ENCODE results near the gene CDX1.
A peak's percentile ranks its signal among the peaks of the same experiment; 100 is the strongest.
"Not testable (repeated sequence)": the region's sequence is repeated elsewhere in the genome, so short reads cannot be mapped to it uniquely, and the experiment has no call there.

CDX1 gene

DNA sequence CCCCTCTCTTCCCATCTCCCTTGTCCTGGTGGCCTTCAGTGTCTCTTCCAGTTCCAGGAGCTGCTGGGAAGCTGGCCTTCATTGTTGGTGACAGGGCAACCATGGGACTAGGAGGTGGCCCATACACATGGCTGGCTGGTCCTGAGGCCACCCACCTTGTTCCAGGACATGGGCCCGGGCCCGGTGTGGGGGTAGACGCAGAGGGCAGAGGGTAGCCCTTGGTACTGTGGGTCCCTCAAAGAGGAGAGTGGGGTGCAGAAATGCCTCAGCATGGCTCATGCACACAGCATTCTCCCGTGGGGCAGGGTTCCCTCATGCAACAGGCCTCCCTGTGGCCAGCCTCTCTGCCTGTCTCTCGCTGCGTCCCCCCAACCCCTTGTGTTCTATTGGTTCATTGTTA is 44.1 kb downstream of the CDX1 start:
- no peak for DNase-seq

DNA sequence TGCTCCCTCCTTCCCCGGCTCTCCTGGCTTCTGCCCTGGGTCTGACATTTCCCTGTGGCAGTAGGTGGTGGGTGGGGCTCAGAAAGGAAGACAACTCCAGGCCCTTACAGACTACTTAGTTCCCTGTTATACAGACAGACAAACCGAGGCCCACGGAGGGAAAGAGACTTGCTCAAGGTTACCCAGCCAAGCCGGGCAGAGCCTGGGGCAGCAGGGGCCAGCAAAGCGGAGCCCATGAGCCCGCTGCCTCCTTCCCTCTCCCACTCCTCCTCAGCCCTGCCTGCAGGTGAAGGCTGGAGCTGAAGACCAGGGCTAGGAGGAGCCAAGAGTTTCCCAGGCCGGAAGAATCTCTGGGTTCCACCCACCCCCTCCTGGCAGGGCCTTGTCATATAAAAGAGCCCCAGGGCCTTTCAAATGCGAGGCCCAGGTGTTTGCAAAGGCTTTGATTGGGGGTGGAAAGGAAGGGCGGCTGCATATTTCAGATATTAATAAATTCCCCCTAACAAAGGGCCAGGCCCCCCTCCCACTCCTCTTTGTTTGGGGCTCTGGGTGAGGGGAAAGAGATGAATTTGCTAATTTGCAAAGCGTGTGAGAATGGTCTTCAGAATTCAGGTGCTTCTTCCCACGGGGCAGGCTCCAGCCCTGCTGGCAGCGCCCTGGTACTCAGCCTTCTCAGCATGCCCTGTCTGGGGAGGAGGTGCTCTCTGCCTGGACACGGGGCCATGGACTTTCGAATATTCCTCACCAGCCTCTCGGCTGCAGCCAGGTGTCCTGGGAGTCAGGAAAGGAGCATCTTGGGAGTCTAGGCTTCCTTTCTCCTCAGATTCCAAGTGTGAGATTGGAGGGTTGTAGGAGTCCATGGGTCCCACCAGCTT is 44.8 kb downstream of the CDX1 start:
- DNase-seq: no peak

DNA sequence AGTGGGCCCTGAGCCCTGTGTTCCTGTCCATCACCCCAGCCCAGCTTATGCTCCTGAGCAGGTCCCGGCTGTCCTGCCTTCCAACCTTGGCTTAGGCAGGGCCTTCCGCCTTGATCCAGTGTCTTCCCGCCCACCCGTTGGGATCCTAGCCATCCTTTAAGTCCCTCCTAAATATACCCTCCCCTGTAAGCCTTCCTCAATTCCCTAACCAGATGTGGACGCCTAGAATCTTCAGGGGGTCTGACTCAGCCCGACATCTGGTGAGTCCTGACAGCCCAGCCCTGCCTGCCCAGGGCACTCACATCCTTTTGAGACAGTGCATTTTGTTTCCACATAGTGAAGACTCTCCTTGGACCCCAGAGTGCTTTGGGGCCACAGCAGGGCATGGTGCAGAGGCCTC is 47.0 kb downstream of the CDX1 start:
- DNase-seq: no peak

DNA sequence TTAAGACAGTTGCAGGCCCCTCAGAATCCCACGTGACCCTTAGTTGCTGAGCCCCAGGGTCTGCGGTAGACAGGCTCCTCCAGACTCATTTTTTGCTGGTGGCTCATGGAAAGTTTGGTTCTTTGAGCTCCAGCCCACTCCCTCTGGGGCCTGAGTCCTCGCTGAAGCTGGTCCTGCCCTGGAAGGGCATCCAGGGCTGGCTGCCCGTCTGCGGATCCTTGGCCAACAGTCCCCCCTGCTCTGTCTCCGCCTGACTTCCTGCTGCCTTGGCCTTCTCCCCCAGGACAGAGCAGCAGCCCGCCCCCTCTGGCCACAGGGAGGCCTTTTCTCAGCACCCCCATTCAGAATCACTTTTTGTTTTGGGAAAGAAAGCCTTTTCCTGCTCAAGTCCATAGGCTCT is 47.7 kb downstream of the CDX1 start:
- no peak for DNase-seq

DNA sequence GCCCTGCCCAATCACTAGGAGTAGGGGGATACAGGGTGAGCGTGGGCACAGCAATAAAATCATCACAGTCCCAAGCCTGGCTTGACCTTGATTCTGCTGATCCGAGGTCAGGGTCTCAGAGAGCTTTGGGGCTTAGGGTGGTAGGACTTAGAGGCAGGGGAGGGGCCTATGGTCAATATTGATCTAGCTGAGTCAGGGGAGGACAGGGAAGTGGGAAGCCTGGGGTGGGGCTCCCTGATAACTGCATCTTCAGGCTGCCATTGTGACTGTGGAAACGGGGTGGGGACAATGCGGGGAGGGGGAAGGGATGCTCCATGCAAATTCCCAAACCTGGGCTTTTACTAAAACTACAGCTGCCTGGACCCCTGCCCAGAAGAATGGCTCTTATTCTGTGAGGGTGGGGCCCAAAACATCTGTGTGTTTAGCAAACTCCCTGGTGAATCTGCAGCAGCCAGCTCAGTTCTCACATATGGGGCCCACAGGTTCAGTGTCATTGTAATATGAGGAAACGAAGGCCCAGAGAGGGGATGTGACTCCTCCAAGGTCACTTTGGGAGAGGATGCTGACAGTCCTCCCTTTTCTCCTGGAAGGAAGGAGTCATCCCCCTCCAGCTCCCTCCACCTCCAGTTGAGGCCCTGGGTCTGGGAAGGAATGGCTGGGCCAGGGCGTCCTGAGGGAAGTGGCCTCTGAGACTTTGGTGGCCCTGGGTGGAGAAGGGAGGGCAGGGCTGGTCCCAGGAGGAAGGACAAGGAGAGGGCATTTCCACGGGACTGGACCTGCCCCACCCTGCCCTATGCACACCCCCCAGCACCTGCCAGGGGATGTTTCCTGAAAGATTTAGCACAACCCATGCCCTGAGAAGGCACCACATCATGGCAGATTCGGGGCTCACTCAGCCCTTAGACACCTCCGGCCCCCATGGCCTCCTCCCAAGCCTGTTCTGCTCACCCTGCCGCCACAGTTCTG is 49.7 kb downstream of the CDX1 start:
- no peak for DNase-seq

DNA sequence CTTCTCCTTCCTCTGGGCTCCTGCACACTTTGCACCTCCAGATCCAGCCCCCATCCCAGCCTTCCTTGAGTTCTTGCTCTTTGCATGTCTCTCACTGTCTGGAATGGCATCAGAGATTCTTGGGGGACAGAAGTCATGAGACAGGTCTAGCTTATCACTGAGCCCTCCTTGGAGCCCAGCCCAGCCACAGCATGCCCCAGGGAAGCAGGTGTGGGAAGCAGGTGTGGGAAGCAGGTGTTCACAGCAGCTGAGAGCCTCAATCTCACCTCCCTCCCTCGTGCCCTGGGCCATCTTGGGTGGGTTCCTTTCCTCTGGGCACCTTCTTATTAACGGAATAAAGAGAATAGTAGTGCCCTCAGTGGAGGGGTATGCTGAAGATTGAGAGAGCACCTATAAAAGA is 50.5 kb downstream of the CDX1 start:
- no peak for DNase-seq

DNA sequence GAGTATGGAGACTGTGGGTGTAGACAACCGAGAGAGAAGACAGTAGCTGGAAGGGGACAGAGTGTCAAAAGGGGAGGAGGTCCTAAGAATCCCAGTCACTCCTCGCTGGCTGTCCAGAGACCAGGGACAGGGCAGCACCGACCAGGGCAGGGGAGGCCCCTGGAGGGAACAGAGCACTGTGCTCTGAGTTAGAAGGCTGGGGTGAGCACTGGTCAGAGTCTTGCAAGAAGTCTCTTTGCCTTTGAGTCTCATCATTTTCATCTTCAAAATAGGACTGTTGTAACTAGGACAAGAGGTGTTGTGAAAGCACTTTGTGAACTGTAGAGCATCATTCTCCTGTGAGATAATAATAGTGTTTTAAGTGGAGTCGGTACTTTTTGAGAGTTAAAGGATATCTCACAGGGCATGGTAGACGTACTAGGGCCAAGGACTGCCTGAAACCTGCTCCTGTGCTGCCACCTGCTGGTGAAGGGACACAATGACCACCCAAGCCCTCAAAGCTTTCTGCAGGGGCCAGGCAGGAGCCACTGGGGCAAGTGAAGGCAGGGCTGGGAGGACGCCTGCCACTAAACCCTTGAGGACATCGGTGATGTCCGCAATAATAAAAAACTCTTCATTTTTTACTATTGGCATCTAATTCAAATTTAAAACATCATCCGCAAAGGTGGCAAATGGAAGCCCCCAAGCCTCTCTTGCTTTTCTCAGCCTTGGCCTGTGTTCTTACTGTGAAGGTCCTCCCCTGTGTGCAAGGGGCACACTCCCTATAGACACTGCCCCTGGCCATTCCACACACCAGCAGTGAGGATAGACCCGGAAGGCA is 51.5 kb downstream of the CDX1 start:
- DNase-seq: peak; percentile 87

DNA sequence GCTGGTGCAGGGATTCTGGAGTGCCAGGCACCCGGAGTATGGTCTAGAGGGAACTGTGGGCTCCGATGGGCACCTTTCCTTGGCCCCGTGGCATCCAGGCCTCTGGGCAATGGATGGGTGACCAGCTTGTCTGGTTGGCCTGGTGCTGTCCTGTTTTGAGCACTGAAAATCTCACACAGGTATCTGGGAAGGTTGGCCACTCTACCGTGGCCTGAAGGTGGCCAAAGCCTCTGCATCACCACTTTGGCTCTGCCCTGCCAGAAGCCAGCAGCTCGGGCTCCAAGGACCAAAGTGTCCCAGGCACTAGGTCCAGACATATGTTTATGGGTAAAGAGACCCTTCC is 52.1 kb downstream of the CDX1 start:
- DNase-seq: no peak

DNA sequence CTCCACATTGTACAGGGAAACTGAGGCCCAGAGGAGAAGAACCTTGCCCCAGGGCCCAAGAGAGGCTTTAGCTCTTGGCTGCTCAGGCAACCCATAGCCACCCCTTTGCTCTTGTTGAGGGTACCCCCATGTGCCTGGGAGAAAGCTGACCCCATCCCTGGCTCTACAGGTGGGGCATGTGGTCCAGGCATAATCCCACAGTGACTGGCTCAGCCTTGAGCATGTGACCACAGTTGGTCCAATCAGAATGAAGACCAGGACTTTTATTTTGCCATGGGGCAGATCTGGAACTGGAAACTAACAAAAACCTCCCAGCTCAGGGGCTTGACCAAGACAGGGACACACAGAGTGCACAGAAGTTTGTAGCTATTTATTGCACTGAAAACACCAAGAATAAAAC is 52.6 kb downstream of the CDX1 start:
- DNase-seq: no peak

DNA sequence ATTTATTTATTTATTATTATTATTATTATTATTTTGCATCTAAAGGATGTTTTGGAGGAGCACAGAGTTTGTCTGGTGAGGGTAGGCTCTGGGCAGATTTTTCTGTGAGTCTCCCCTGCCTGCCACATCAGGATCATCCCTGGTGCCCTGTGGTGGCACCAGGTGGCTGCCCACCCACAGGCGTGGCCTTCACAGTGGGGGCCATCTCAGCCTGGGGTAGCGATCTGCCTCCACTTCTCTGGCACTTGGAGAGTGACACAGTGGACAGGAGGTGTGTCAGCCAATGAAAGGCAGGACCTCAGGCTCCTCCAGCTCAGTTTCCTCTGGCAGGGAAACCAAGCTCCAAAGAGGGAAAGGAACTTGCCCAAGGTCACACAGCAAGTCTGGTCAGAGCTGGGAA is 53.3 kb downstream of the CDX1 start:
- no peak for DNase-seq

DNA sequence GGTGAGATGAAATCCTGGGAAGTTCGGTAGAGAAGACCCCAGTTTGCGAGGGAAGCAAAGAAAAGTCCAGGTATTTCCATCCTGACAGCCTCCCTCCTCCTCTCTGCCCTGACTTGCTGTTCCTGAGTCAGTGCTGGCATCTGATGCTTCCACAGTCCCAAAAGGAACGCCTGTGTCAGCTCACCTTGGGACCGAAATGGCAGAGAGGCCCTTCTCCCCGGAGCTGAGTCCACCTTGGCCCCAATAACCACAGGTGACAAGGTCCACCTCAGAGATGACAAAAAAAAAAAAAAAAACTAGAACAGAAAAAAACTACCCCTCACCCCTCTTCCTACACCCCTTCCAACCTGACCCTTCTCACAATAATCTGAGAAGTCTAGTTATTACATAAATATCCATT is 54.9 kb downstream of the CDX1 start:
- no peak for DNase-seq

DNA sequence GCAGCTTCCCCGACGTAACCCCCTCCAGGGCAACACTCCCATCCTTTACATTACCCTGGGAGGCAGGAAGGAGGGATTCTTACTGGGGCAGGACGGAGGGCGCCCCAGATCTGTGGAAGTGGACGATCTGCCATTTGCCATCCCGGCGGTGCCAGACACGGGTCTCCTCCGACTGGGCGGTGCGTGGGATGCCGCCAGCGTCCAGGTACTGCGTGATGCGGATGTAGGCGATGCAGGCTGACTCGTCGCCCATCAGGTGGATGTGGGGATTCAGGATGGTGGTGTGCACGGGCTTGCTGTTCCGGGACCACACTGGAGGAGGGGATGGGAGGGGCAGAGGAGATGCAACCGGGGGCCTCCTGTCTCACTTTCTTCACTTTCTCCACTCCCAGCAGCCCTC is 56.3 kb downstream of the CDX1 start:
- no peak for DNase-seq

DNA sequence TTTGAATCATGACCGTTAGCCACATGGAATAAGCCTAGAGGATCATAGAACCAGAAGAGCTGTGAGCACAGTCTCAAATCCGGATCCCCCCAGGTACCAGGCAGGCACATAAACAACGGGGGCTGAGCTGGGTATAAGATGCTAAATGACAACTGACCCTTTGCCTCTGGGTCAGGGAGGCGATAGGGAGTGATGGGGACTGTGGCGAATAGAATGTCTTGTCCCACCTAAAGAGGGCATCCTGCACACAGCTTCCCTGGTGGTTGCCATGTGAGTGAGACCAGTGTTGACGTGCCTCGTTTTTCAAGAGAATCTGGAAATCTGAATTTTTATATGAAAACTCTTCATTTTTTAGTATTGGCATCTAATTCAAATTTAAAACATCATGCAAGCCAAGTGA is 56.9 kb downstream of the CDX1 start:
- no peak for DNase-seq

DNA sequence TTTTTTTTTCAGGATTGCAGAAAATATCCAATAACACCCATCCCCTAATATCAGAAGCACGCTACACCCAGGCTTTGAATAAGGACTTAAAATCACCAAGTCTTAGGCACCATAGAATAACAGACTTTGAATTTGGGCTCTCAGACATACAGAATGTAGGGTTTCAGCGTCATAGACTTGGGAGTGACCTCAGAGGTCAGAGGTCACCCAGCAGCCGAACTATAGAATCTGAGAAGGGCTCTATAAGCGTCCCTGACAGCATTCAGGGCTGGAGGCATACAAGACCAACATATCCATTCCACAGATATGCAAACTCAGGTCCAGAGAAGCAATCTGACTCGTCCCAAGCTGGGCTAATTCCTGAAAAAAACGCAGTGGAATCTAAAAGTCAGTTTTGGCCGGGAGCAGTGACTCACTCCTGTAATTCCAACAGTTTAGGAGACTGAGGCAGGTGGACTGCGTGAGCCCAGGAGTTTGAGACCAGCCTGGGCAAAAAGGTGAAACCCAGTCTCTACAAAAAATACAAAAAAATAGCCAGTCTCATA is 58.0 kb downstream of the CDX1 start:
- DNase-seq: no peak

DNA sequence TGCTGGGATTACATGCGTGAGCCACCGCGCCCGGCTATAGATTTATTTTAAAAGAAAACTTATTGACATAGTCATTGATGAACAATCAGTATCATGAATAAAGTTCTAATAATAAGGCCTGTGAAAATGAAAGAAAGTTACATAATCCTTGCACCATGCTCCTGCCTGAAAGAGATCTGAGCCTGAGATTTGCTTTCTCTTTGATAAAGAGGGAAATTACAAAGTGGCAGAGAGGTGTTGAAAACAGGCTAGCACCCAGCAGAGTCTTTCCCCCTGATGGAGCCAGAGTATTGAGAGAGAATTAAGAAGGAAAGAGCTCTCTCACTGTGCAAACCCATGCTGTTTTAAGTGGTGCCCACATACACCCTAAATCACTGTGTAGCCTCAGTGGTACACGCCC is 60.5 kb downstream of the CDX1 start:
- no peak for DNase-seq

DNA sequence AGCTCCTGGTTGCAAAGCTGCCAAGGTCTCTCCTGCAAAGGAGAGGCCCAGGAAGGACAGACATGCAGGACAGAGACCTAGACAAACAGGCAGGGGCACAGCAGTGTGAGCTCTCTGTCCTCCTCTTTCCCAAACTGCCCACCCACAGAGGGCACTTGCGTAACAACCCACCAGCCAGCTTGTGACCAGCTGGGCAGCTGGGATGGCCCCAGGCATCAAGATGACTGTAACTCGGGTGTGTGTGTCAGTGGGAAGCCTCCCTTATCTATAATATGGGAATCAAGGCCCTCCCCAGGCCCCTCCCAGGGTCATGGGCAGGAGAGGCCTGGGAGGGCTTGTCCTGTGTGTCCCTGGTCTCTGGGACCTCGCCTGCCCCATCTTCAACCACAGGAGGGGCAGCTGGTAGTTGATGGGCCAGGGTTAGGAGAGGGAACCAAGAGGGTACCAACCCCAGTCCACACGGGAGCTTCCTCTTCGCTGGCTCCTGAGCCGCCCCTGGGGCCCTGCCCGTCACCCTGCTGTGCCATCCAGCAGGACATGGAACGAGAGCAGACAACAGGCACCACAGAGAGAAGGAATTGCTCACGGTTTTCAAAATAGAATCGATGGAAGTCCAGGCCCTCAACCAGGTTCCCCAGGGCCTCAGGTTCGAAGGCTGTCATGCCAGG is 61.2 kb downstream of the CDX1 start:
- no peak for DNase-seq

DNA sequence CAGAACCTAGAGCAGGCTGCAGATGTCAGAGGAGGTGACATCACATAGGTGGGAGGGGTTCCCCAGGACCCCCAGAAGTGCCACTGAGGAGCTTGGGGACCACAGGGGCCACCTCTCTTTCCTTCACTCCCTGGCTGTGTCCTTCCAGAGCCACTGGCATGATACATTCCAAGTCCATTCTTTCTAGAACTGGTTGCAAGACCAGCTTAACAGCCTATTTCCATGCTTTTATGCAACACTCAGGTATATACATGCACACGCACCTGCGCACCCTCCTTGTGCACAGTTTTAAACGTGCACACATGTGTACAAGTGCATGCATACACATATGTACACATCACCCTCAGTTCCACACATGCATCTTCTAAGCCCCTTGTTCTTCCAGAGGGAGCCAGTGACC is 63.0 kb downstream of the CDX1 start:
- DNase-seq: no peak

DNA sequence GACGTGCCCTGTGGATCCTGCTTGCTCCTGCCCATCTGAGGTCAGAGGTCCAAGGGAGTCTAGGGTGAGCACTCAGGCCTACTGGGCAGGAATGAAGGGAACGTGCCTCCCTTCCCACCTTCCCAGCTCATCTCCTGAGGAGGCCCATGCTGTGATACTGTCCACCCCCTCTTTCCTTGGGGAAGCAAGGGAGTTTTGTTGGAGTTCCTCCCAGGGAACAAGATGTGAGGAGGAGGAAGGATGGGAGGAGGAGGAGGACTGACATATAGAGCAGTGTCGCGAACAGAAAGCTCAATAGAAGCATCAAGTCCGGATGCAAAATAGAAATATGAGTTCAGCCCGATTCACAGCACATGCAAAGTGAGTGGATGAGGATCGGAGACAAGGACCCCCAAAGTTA is 64.3 kb downstream of the CDX1 start:
- DNase-seq: no peak

DNA sequence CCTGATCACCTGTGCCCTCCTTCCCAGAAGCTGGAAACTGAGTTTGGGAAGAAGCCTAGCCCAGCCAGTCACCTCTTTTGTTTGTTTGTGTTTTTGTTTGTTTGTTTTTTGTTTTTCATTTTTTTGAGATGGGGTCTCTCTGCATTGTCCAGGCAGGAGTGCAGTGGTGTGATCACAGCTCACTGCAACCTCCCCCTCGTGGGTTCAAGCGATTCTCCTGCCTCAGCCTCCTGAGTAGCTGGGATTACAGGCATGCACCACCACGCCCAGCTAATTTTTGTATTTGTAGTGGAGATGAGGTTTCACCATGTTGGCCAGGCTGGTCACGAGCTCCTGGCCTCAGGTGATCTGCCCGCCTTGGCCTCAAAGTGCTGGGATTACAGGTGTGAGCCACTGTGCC is 67.1 kb downstream of the CDX1 start:
- not testable (repeated sequence) for DNase-seq

Measured in activated CD4-positive, alpha-beta T cell treated with anti-CD3 and anti-CD28 coated beads for 48 hours (primary cell).